GM19351 (cell line): ENCODE results near the gene LTN1.
A peak's percentile ranks its signal among the peaks of the same experiment; 100 is the strongest.

Experiments
- ATAC-seq: cut with Tn5 transposase; IDR thresholded peaks from one replicate; pipeline ENCODE4 v1.9.1; 2021; ENCODE audit warnings: mild to moderate bottlenecking, moderate library complexity; ENCODE audit not compliant: unreplicated experiment

Gene LTN1

DNA sequence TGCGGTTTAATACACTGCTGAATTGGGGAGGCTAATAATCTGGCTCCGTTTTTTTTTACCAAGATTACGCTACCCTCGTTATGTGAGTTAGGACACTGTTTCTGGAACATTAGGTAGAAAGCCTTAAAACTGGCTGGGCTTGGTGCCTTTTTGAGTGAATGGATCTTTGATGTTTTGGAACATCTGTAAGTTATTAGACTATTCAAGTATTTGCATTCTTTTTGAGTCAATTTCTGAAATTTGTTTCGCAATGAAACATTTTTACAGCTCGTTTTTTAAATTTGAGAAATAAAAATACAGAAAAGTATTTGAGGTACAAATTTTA is 106.9 kb downstream of the LTN1 start:
- no peak for ATAC-seq

DNA sequence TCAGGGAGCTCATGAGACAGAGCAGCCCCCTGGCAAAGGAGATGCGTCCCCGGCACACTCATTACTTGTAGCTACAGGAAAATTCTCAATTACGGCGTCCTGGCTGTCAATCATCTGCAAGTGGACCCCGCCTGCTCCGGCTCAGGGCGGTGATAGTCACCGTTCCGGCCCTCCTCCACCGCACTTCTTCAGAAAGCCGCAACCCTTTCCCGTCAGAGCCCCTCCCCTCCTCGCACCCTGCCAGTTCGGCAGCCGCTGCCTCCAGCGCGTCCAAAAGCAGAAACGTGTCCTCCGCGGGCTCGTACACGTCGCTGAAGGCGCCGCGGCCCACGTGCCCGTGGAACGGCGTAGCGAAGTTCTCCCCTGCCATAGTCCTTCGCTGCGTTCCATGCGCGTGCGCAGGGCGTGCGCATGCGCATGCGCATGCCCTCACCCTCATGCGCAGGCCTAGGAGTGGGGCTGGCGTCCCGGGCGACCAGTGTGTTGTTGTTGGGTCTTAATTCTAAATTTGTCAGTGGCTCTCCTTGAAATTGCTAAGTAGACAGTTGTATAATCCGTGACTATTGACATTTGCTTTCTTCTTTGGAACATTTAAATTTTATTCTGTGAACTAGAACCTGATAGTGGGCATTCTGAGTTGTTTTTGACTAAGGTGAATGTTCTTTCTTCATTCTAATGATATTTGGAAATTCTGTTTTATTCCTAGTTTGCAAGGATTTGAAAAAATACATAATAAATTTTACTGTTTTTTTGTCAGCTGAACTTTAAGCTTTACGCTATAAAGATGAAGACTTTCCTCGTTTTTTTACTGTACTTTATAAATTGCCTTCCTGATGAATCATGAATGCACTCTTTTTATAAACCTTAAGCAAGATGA is 107.5 kb downstream of the LTN1 start:
- ATAC-seq: peak; percentile 94

DNA sequence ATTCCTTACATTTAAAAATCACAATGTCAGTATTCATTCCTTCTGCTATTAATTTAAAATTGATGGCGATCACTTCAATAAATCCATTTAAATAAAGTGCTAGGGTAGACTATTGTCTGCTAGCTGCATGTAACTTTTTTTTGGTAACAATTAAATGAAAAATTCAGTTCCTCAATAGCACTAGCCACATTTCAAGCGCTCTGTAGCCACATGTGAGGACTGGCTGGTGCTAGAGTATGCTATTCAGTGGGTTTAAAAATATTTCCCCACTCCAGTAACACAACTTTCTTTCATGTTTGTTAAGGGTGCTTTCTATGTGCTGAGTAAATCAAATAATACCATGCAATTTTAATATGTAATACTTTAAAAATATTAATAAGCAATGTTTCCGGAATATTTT is 108.2 kb downstream of the LTN1 start:
- peak; percentile 26 for ATAC-seq

DNA sequence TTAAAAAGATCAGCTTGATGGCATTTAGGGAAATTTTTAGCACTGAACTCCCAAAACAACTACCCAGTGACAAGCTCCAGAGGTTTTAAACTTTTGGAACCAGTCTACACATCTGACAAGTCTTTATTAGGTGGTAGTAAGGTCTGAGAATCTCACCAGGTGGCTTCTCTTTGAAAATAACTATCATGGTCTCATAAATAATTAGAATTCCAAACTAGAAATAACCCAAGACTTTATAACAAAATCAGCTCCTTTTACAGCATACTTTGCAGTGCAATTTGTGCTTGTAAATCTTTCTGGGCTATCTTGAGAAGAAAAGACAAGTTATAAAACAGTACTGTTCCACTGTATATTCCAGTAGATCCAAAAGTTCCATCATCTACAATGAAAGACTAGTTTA is 108.7 kb downstream of the LTN1 start:
- no peak for ATAC-seq

DNA sequence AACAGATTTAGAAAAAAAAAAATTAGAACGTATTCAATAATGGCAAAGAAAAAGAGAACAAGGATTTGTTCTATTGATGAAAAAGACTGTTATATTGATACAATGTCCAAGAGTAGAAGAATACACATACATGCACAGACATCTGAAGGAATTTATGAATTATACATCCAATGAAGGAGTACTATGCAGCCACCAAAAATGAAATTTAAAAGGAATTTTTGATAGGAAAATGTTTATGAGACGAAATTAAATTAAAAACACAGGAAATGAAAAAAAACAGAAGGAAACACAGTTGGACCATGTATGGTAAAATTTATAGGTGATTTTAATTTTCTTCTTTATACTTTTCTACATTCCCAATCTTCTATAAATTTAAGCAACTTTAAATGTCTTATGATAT is 110.3 kb downstream of the LTN1 start:
- ATAC-seq: no peak
